RWPE1 (cell line): ENCODE data around the gene LAMA2.

Experiments used
- CTCF ChIA-PET: fragments of 350-600 bp; sonication (Branson Sonifier 250); formaldehyde crosslinking; extraction: SDS; loops from one replicate; lab custom pipeline; 2021; lab: Yijun Ruan, JAX
- POLR2A ChIA-PET: fragments of 400-600 bp; formaldehyde crosslinking; extraction: SDS; loops from one replicate; lab custom pipeline; 2020; ENCODE audit warnings: antibody characterized with exemption; ENCODE audit not compliant: low non-redundant PET; lab: Yijun Ruan, JAX
- DNase-seq: peaks from one replicate; pipeline ENCODE4 v3.0.0; 2012; ENCODE audit warnings: low spot score
- H3K27ac ChIP-seq: fragments of 450-650 bp; 2 replicates; pipeline ENCODE4 v1.5.1; 2017
- CTCF ChIP-seq: fragments of 450-650 bp; conservative IDR thresholded peaks from 2 replicates; pipeline ENCODE4 v1.5.1; 2017; ENCODE audit warnings: low read depth, mild to moderate bottlenecking

LAMA2 gene

GRCh38 chr6:129381885-129382284, 498.9 kb downstream of the LAMA2 start:
- TF ChIP-seq CTCF: no peak
- no peak for DNase-seq
- POLR2A ChIA-PET: no interaction called here
- no peak overlapping the region for H3K27ac ChIP-seq
- CTCF ChIA-PET: no interaction called here

GRCh38 chr6:129382916-129383315, 500.0 kb downstream of the LAMA2 start:
- POLR2A ChIA-PET: no interaction called here
- CTCF ChIA-PET: interaction anchor here (0.7 kb wide), 1 partner anchor 46 kb away, joined by 3 read pairs; no protein-coding TSS in a partner anchor
- no peak overlapping the region for H3K27ac ChIP-seq
- DNase-seq: no peak
- TF ChIP-seq CTCF: no peak

GRCh38 chr6:129385117-129385516, 502.2 kb downstream of the LAMA2 start:
- ChIA-PET POLR2A (no interaction called here), CTCF (no interaction called here)
- DNase-seq: no peak
- TF ChIP-seq CTCF: no peak
- no peak overlapping the region for H3K27ac ChIP-seq

- no peak overlapping the region for H3K27ac ChIP-seq
- TF ChIP-seq CTCF: no peak
- POLR2A ChIA-PET: no interaction called here
- DNase-seq: no peak
- CTCF ChIA-PET: interaction anchor here (0.7 kb wide), 1 partner anchor 20 kb away, joined by 3 read pairs; no protein-coding TSS in a partner anchor
Observed at GRCh38 chr6:129390900-129391299, 508.0 kb downstream of the LAMA2 start.

GRCh38 chr6:129393654-129394053, 510.7 kb downstream of the LAMA2 start:
- ChIA-PET POLR2A (no interaction called here), CTCF (no interaction called here)
- no peak for DNase-seq
- TF ChIP-seq CTCF: no peak
- no peak overlapping the region for H3K27ac ChIP-seq

- TF ChIP-seq CTCF: no peak
- no peak for DNase-seq
- ChIA-PET CTCF (no interaction called here), POLR2A (no interaction called here)
- no peak overlapping the region for H3K27ac ChIP-seq
Observed at GRCh38 chr6:129398764-129399163, 515.8 kb downstream of the LAMA2 start.

GRCh38 chr6:129402244-129402643, 519.3 kb downstream of the LAMA2 start:
- no peak for TF ChIP-seq CTCF
- DNase-seq: no peak
- CTCF ChIA-PET: no interaction called here
- POLR2A ChIA-PET: no interaction called here
- H3K27ac ChIP-seq: no peak overlapping the region
